A549 (cell line): ENCODE results near the gene ZRANB3. TPM values are rescaled to one million over a fixed set of nuclear protein-coding genes. Genes with fewer than 3 reads are reported as not detected.

Source experiments
- ATAC-seq, 2 experiments: fragments of 200-7000 bp in 1 of 2; fragments of >200 bp in 1 of 2; cut with Nextera tagmentation in 1 of 2; cut with Tn5 transposase in 1 of 2; 3 replicates each; pipeline versions ENCODE4 v1.8.0 to v1.9.1; 2018 to 2020; ENCODE audit warnings: mild to moderate bottlenecking in 1 of 2, moderate library complexity in 1 of 2
- CTCF ChIA-PET: fragments of 300-600 bp; sonication (Branson Sonifier 250); formaldehyde crosslinking; extraction: SDS; loops from one replicate; lab custom pipeline; 2021; ENCODE audit warnings: antibody characterized with exemption, inconsistent platforms; lab: Yijun Ruan, JAX
- POLR2A ChIA-PET: fragments of 350-600 bp; formaldehyde crosslinking; extraction: SDS; loops from one replicate; lab custom pipeline; 2021; ENCODE audit warnings: antibody characterized with exemption, inconsistent platforms; lab: Yijun Ruan, JAX
- DNase-seq, 2 experiments: peaks; one replicate each; pipeline versions ENCODE4 v3.0.0 to v3.0.0-alpha.2; 2011 to 2016; ENCODE audit warnings: low read depth in 1 of 2, low spot score in 1 of 2
- FAIRE-seq: peaks from 2 replicates; lab custom pipeline; 2011; peaks lifted over from hg19 to GRCh38; lab: Jason Lieb, UNC
- H3K27ac ChIP-seq, 2 experiments: fragments of >200 bp; sonication (Bioruptor Twin); formaldehyde crosslinking; 3 replicates each; pipeline ENCODE4 v1.5.1; 2016 to 2017
- H3K4me1 ChIP-seq: fragments of >200 bp; sonication (Bioruptor Twin); formaldehyde crosslinking; 3 replicates; pipeline ENCODE4 v1.6.1; 2016
- H3K4me2 ChIP-seq: fragments of >200 bp; sonication (Bioruptor Twin); formaldehyde crosslinking; 3 replicates; pipeline ENCODE4 v1.6.1; 2016
- H3K4me3 ChIP-seq: fragments of >200 bp; sonication (Bioruptor Twin); formaldehyde crosslinking; 3 replicates; pipeline ENCODE4 v1.5.1; 2016
- H3K9me3 ChIP-seq: fragments of >200 bp; sonication (Bioruptor Twin); formaldehyde crosslinking; 3 replicates; pipeline ENCODE4 v1.6.1; 2016
- ATOH8 ChIP-seq: fragments of 250-450 bp; sonication (Bioruptor Pico); IDR thresholded peaks from 2 replicates; pipeline ENCODE4 v1.5.0; 2020; ENCODE audit warnings: low read depth, mild to moderate bottlenecking, moderate library complexity
- BCL3 ChIP-seq: fragments of >200 bp; sonication (Bioruptor Twin); formaldehyde crosslinking; IDR thresholded peaks from 3 replicates; pipeline ENCODE4 v1.6.1; 2016
- BHLHE40 ChIP-seq: IDR thresholded peaks from 2 replicates; pipeline ENCODE4 v1.6.1; 2012; ENCODE audit warnings: low read depth, low read length, inconsistent platforms
- CBX8 ChIP-seq: fragments of 200-600 bp; sonication (generic); IDR thresholded peaks from 2 replicates; pipeline ENCODE4 v1.6.1; 2016
- CEBPB ChIP-seq, 2 experiments: fragments of >200 bp in 1 of 2; sonication (Bioruptor Twin) in 1 of 2; formaldehyde crosslinking in 1 of 2; IDR thresholded peaks; 2 replicates each; pipeline ENCODE4 v1.6.1; 2012 to 2016
- EHF ChIP-seq: fragments of 250-450 bp; sonication (Bioruptor Pico); IDR thresholded peaks from 2 replicates; pipeline ENCODE4 v1.5.0; 2020; ENCODE audit warnings: mild to moderate bottlenecking
- ESRRA ChIP-seq: fragments of 150-350 bp; IDR thresholded peaks from 2 replicates; pipeline ENCODE4 v1.6.1; 2014; ENCODE audit warnings: mild to moderate bottlenecking, low read length, borderline replicate concordance
- FOSB ChIP-seq: fragments of 250-450 bp; sonication (Bioruptor Pico); IDR thresholded peaks from 2 replicates; pipeline ENCODE4 v1.5.0; 2020; ENCODE audit warnings: mild to moderate bottlenecking, moderate library complexity
- FOXS1 ChIP-seq: fragments of 250-450 bp; sonication (Bioruptor Pico); IDR thresholded peaks from 2 replicates; pipeline ENCODE4 v1.5.0; 2020; ENCODE audit warnings: mild to moderate bottlenecking, moderate library complexity
- HMGXB4 ChIP-seq: fragments of 250-450 bp; sonication (Bioruptor Pico); IDR thresholded peaks from 2 replicates; pipeline ENCODE4 v1.5.0; 2021; ENCODE audit warnings: mild to moderate bottlenecking, moderate library complexity, borderline replicate concordance
- HOXB13 ChIP-seq: fragments of 250-450 bp; sonication (Bioruptor Pico); IDR thresholded peaks from 2 replicates; pipeline ENCODE4 v1.5.0; 2020; ENCODE audit warnings: low read depth, mild to moderate bottlenecking, moderate library complexity
- HOXB5 ChIP-seq: fragments of 250-450 bp; sonication (Bioruptor Pico); IDR thresholded peaks from 2 replicates; pipeline ENCODE4 v1.5.0; 2020; ENCODE audit warnings: mild to moderate bottlenecking, moderate library complexity
- MAFK ChIP-seq: fragments of 450-650 bp; IDR thresholded peaks from 2 replicates; pipeline ENCODE4 v1.6.1; 2014; ENCODE audit not compliant: partially characterized antibody
- NPAS2 ChIP-seq: fragments of 250-450 bp; sonication (Bioruptor Pico); IDR thresholded peaks from 2 replicates; pipeline ENCODE4 v1.8.0; 2022; ENCODE audit warnings: mild to moderate bottlenecking, moderate library complexity, borderline replicate concordance
- PHF8 ChIP-seq: fragments of 200-600 bp; sonication (generic); IDR thresholded peaks from 2 replicates; pipeline ENCODE4 v1.6.1; 2016; ENCODE audit warnings: low read depth, mild to moderate bottlenecking, antibody characterized with exemption, moderate library complexity, borderline replicate concordance
- POLR2A ChIP-seq: IDR thresholded peaks from 2 replicates; pipeline ENCODE4 v1.6.1; 2012; ENCODE audit warnings: mild to moderate bottlenecking, low read length
- POLR2AphosphoS2 ChIP-seq: conservative IDR thresholded peaks from 2 replicates; pipeline ENCODE4 v1.6.1; 2012; ENCODE audit warnings: low read length, improper control_type of control experiment, inconsistent platforms
- RCOR1 ChIP-seq: fragments of 150-350 bp; IDR thresholded peaks from 2 replicates; pipeline ENCODE4 v1.6.1; 2014; ENCODE audit warnings: antibody characterized with exemption, low read length, low read depth
- RNF2 ChIP-seq: fragments of 200-600 bp; sonication (generic); IDR thresholded peaks from 2 replicates; pipeline ENCODE4 v1.6.1; 2016; ENCODE audit warnings: low read depth, mild to moderate bottlenecking, antibody characterized with exemption, moderate library complexity, borderline replicate concordance
- SREBF2 ChIP-seq: fragments of 450-650 bp; IDR thresholded peaks from 2 replicates; pipeline ENCODE4 v1.6.1; 2014; ENCODE audit warnings: mild to moderate bottlenecking, moderate library complexity
- WGBS: methylation state at CpG from one replicate; pipeline ENCODE4 v1.1.6; 2017; ENCODE audit errors: missing lambda C conversion rate; 5-methylcytosine and 5-hydroxymethylcytosine counted together
- polyA plus RNA-seq, 4 experiments: library from polyadenylated mRNA; depleted of rRNA in 3 of 4; stranded (reverse); fragments of >200 nt; fragmentation: RNase III in 1 of 4; extraction: RNeasy Plus Mini Kit Qiagen cat#74134 plus additional on column Dnase treatment in 1 of 4; gene quantifications; 2 replicates in 3 of 4; 3 replicates in 1 of 4; pipeline ENCODE4 v1.2.3, GENCODE V29; 2011 to 2017

The ZRANB3 gene
- polyA plus RNA-seq, 2 of the 4 experiments (the other 2 are of a cell fraction) = 6.2 to 12.4 TPM

GRCh38 chr2:135167273-135167672 lies 363.7 kb downstream of the ZRANB3 start (continued):
- TF ChIP-seq HMGXB4 (CRISPR knock-in tag) (no peak), SREBF2 (no peak), MAFK (no peak)

DNA sequence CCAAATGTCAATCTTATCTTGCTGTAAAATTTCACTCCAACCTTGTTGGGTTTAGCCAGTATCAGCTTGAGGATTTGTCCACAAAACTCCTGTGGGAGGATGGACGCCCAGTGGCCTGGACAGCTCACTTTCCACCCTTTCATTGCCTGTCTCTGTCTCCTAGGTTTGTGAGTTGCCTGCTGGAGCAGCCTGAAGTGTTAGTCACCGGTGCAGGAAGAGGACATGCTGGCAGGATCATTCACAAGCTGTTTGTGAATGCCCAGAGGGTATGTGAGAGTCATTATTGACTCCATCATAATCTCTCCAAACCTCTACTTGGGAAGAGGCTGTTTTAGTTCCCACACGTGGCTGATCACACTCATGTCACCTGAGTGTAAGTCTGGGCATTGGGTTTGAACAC lies 366.6 kb downstream of the ZRANB3 start:
- no peak overlapping the region for H3K27ac ChIP-seq

DNA sequence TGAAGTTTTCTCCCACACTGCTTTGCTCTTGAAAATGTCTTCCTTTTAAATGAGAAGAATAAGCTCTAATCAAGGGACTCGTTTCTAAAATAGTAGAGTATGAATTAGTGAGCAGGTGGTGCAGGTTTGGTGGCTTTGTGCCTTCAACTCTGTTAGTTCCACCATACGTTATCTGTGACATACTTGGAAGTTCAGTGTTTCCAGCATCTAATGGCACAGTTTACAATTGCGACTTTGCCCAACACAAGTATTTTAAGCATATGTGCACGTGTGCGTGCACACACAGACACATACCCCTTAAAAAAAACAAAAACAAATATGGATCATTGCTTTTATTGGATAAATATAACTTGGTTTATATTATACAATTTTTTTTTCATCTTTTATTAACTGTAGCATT lies 367.1 kb downstream of the ZRANB3 start:
- ChIA-PET CTCF (interaction anchor here (0.6 to 1.0 kb wide), 2 partner anchors 160 to 618 kb away, joined by 3 to 4 read pairs; no protein-coding TSS in a partner anchor), POLR2A (no interaction called here)
- FAIRE-seq (no peak), ATAC-seq (no peak), DNase-seq (no peak)
- TF ChIP-seq HOXB5 (CRISPR knock-in tag) (no peak), NPAS2 (CRISPR knock-in tag) (no peak), ATOH8 (CRISPR knock-in tag) (no peak), CBX8 (no peak), RNF2 (no peak)
- Histone ChIP-seq H3K4me1 (no peaks in the 10 kb centered on the region), H3K9me3 (no peaks in the 10 kb centered on the region), H3K27ac (no peak overlapping the region), H3K4me2 (no peak overlapping the region), H3K4me3 (no peak overlapping the region)
- WGBS = 92% methylated on average over 5 of the region's 5 CpGs

More for the DNA sequence above, 366.6 kb downstream of the ZRANB3 start:
- POLR2A ChIA-PET = no interaction called here
- TF ChIP-seq POLR2AphosphoS2 (no peak), SREBF2 (no peak), BCL3 (no peak), NPAS2 (CRISPR knock-in tag) (no peak), FOXS1 (CRISPR knock-in tag) (no peak), HOXB13 (CRISPR knock-in tag) (no peak), POLR2A (no peak), PHF8 (no peak), CBX8 (no peak), RCOR1 (no peak), BHLHE40 (no peak), EHF (CRISPR knock-in tag) (no peak), ESRRA (no peak), FOSB (CRISPR knock-in tag) (no peak), CEBPB (IDR thresholded peaks at IDR 0.05) (no peak)
- no peaks in the 10 kb centered on the region for H3K4me1 ChIP-seq
- DNase-seq = peak in 1 of 2 experiments; percentile 30
- FAIRE-seq = no peak
- H3K4me2 ChIP-seq = no peak overlapping the region
- peak; percentile 54 to 72; a peak in 5 of 6 replicates for ATAC-seq
- WGBS = 40% methylated on average over 3 of the region's 3 CpGs
- CTCF ChIA-PET = no interaction called here
- no peak overlapping the region for H3K4me3 ChIP-seq
- no peaks in the 10 kb centered on the region for H3K9me3 ChIP-seq
